ENCODE results near the gene CKS1B. TPM values are rescaled to one million over a fixed set of nuclear protein-coding genes. Genes with fewer than 3 reads are reported as not detected.
A peak's percentile ranks its signal among the peaks of the same experiment; 100 is the strongest.
"Not testable (repeated sequence)": the region's sequence is repeated elsewhere in the genome, so short reads cannot be mapped to it uniquely, and the experiment has no call there.

Gene CKS1B
- total RNA-seq, 2 experiments from 2014 or later = 151 to 162 TPM

DNA sequence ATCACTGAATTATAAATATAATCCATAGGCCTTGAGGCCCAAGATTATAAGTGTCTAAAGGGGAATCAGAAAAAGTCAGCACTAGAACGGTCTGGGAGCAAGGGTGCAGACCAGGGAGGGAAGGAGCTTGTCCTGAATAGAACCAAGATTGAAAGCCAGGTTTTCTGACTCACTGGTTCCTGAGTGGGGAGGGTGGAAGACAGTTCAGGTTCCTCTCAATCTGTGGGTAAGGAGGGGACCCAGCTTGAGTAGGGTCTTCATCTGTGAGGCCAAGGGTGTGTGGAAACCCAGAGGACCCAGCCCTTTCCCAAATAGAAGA, 19.7 kb downstream of the CKS1B start:
- Mint-ChIP-seq H3K36me3 (ENCODE audit: low read depth) (peaks cover 14% of the 10 kb centered on the region), H3K9me3 (no peaks in the 10 kb centered on the region), H3K27me3 (no peaks in the 10 kb centered on the region), H3K4me1 (peaks cover 23% of the 10 kb centered on the region), H3K27ac (no peak overlapping the region), H3K4me3 (no peak overlapping the region)
- ChIA-PET CTCF (interaction anchor here (0.9 to 11.4 kb wide), 4 partner anchors 21 to 97 kb away, joined by 4 to 139 read pairs (median 6); no protein-coding TSS in a partner anchor), POLR2A (interaction anchor here (1.0 to 13.2 kb wide), 9 partner anchors 10 to 67 kb away, joined by 3 to 203 read pairs (median 4); partner anchors contain the start of genes CKS1B, FLAD1, PBXIP1 and PMVK)
- no peak for DNase-seq

DNA sequence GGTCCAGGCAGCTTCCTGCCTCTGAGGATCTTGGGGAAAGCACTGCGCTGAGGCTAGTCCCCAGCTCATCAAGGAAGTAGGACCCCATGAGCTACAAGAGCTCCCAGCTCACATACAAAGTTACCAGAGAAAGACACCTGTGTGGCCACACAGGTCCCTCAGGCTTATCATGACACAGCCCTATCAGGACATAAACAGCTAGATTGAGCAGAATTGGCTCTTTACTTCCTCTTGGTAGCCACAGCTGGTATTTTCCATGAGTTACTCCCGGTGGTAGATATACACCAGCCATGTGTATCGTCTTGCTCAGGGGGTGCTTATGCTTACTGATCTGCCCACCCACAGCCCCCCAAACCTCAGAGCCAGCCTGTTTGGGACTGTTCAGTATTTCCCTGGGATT, 20.1 kb downstream of the CKS1B start:
- no peak overlapping the region for H3K4me3 Mint-ChIP-seq
- ChIA-PET CTCF (interaction anchor here (0.9 to 11.4 kb wide), 4 partner anchors 21 to 1486 kb away, joined by 3 to 139 read pairs (median 6); no protein-coding TSS in a partner anchor), POLR2A (interaction anchor here (1.0 to 13.2 kb wide), 8 partner anchors 10 to 67 kb away, joined by 3 to 203 read pairs (median 5); partner anchors contain the start of genes CKS1B, FLAD1 and PBXIP1)
- H3K27me3 Mint-ChIP-seq = no peaks in the 10 kb centered on the region
- H3K36me3 Mint-ChIP-seq (ENCODE audit: low read depth) = peaks cover 10% of the 10 kb centered on the region
- no peak for DNase-seq
- H3K9me3 Mint-ChIP-seq = no peaks in the 10 kb centered on the region
- peaks cover 24% of the 10 kb centered on the region for H3K4me1 Mint-ChIP-seq
- H3K27ac Mint-ChIP-seq = no peak overlapping the region

DNA sequence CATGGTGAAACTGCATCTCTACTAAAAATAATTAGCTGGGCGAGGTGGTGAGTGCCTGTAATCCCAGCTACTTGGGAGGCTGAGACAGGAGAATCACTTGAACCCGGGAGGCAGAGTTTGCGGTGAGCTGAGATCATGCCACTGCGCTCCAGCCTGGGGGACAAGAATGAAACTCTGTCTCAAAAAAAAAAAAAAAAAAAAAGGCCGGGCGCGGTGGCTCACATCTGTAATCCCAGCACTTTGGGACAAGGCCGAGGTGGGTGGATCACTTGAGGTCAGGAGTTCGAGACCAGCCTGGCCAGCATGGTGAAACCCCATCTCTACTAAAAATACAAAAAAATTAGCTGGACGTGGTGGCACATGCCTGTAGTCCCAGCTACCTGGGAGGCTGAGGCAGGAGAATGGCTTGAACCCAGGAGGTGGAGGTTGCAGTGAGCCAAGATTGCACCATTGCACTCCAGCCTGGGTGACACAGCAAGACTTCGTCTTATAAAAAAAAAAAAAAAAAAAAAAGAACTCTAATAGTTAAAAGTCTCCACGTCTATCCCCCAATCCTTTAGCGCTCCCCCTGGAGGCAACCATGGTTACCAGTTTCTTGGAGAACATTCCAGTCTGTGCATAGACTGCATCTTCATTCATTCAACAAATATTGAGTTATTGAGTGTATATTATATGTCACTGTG, 21.0 kb downstream of the CKS1B start:
- not testable (repeated sequence) for H3K4me3 Mint-ChIP-seq; DNase-seq; H3K27me3 Mint-ChIP-seq; H3K27ac Mint-ChIP-seq; H3K36me3 Mint-ChIP-seq (ENCODE audit: low read depth); H3K9me3 Mint-ChIP-seq
- peaks cover 31% of the 10 kb centered on the region for H3K4me1 Mint-ChIP-seq
- ChIA-PET CTCF (interaction anchor here (0.7 to 11.4 kb wide), 10 partner anchors 11 to 1485 kb away, joined by 3 to 139 read pairs (median 3); partner anchors contain the start of gene FLAD1), POLR2A (interaction anchor here (1.2 to 13.2 kb wide), 6 partner anchors 13 to 41 kb away, joined by 3 to 203 read pairs (median 15); partner anchors contain the start of genes CKS1B, FLAD1 and PBXIP1)

DNA sequence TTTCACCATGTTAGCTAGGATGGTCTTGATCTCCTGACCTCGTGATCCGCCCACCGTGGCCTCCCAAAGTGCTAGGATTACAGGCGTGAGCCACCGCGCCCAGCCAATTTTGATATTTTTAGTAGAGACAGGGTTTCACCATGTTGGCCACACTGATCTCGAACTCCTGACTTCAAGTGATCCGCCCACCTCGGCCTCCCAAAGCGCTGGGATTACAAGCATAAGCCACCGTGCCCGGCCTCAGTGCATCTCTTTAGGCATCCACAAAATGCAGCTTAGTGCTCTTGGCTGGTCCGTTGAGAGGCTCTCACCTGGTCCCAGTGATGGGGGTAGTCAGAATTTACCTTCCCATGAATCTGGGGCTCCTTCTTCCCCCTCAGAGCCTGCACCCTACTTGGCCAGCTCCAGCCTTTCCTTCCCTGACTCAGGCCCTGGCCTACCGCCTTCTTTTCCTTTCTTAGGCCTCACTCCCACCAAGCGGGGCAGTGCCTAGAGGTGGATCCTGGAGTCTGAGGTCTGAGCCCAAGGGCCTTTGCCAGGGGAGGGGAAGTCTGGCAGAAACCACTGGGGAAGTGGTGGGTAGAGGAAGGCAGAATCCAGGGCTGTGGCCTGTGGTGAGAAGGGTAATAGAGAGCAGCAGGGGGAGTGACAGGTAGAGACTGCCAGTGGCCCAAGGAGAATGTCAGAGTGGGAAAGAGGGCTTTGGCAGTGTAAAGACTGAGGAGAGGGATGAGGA, 22.7 kb downstream of the CKS1B start:
- POLR2A ChIA-PET = interaction anchor here (0.8 to 13.2 kb wide), 5 partner anchors 9 to 43 kb away, joined by 3 to 203 read pairs (median 7); partner anchors contain the start of genes CKS1B and FLAD1

GRCh38 chr1:154998201-154998780, 23.8 kb downstream of the CKS1B start:
- H3K36me3 Mint-ChIP-seq (ENCODE audit: low read depth) = peaks cover 4% of the 10 kb centered on the region
- no peaks in the 10 kb centered on the region for H3K27me3 Mint-ChIP-seq

More for the DNA sequence above, 22.7 kb downstream of the CKS1B start:
- peaks cover 31% of the 10 kb centered on the region for H3K4me1 Mint-ChIP-seq
- H3K27me3 Mint-ChIP-seq = no peaks in the 10 kb centered on the region
- no peaks in the 10 kb centered on the region for H3K36me3 Mint-ChIP-seq (ENCODE audit: low read depth)
- DNase-seq = no peak
- H3K4me3 Mint-ChIP-seq = no peak overlapping the region
- no peaks in the 10 kb centered on the region for H3K9me3 Mint-ChIP-seq
- H3K27ac Mint-ChIP-seq = no peak overlapping the region
- CTCF ChIA-PET = interaction anchor here (0.6 to 11.4 kb wide), 9 partner anchors 13 to 64 kb away, joined by 3 to 139 read pairs (median 6); partner anchors contain the start of genes ADAM15 and FLAD1

DNA sequence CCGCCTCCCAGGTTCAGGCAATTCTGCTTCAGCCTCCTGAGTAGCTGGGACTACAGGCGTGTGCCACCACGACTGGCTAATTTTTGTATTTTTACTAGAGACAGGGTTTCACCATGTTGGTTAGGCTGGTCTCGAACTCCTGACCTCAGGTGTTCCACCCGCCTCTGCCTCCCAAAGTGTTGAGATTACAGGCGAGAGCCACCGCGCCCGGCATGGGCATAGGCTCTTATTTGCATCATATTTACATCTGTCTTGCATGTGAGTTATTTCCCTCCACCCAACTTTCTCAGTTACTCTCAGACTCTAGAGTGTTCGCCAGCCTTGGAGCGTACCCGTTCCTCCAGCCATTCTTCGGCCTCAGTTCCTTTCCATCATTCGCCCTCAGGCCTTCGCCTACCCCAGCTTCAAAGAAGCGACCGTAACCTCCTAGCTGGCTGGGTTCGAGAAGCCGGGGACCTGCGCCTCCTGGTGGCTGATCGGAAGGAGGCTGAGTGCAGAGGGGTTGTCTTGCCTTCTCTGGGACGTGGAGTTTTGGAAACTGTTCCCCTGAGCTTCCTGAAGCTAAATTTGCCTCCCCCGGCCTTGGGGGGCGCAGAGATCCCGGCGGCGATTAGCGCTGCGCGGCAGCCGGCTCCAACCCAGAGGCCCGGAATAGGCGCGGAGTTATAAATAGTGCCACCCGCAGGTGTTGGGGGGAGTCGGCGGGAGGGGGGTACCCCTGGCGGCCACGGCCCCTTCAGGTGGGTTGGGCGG, 24.5 kb downstream of the CKS1B start:
- CTCF ChIA-PET = interaction anchor here (0.6 to 11.4 kb wide), 27 partner anchors 9 to 439 kb away, joined by 3 to 139 read pairs (median 4); partner anchors contain the start of genes ADAM15, CKS1B, FLAD1 and KRTCAP2
- POLR2A ChIA-PET = interaction anchor here (1.0 to 13.2 kb wide), 8 partner anchors 15 to 62 kb away, joined by 3 to 203 read pairs (median 10); partner anchors contain the start of genes ADAM15, CKS1B, FLAD1 and PBXIP1
- DNase-seq = peak; percentile 76
- H3K4me1 Mint-ChIP-seq = peaks cover 33% of the 10 kb centered on the region
- peak overlapping the region; percentile 85 for H3K27ac Mint-ChIP-seq
- H3K27me3 Mint-ChIP-seq = no peaks in the 10 kb centered on the region
- no peaks in the 10 kb centered on the region for H3K9me3 Mint-ChIP-seq
- peak overlapping the region; percentile 72 for H3K4me3 Mint-ChIP-seq
- H3K36me3 Mint-ChIP-seq (ENCODE audit: low read depth) = peaks cover 8% of the 10 kb centered on the region

More at GRCh38 chr1:154998201-154998780, 23.8 kb downstream of the CKS1B start:
- H3K9me3 Mint-ChIP-seq = no peaks in the 10 kb centered on the region
- no peak overlapping the region for H3K4me3 Mint-ChIP-seq
- H3K27ac Mint-ChIP-seq = peak overlapping the region; percentile 54
- no peak for DNase-seq
- peaks cover 31% of the 10 kb centered on the region for H3K4me1 Mint-ChIP-seq
- ChIA-PET POLR2A (interaction anchor here (1.0 to 13.2 kb wide), 7 partner anchors 15 to 62 kb away, joined by 5 to 203 read pairs (median 11); partner anchors contain the start of genes ADAM15, CKS1B, FLAD1 and PBXIP1), CTCF (interaction anchor here (0.6 to 11.4 kb wide), 22 partner anchors 10 to 329 kb away, joined by 3 to 139 read pairs (median 4); partner anchors contain the start of genes CKS1B, FLAD1, KRTCAP2 and PBXIP1)

GRCh38 chr1:154999571-155000410, 25.3 kb downstream of the CKS1B start:
- H3K4me1 Mint-ChIP-seq = peaks cover 40% of the 10 kb centered on the region
- DNase-seq = peak; percentile 41
- H3K4me3 Mint-ChIP-seq = peak overlapping the region; percentile 90
- CTCF ChIA-PET = interaction anchor here (0.6 to 11.4 kb wide), 22 partner anchors 8 to 440 kb away, joined by 3 to 139 read pairs (median 5); partner anchors contain the start of genes ADAM15, CKS1B, FLAD1 and KRTCAP2
- POLR2A ChIA-PET = interaction anchor here (1.0 to 13.2 kb wide), 10 partner anchors 14 to 63 kb away, joined by 3 to 203 read pairs (median 8); partner anchors contain the start of genes ADAM15, CKS1B, FLAD1 and PBXIP1
- no peaks in the 10 kb centered on the region for H3K27me3 Mint-ChIP-seq
- H3K36me3 Mint-ChIP-seq (ENCODE audit: low read depth) = peaks cover 16% of the 10 kb centered on the region
- no peaks in the 10 kb centered on the region for H3K9me3 Mint-ChIP-seq
- H3K27ac Mint-ChIP-seq = peak overlapping the region; percentile 89

DNA sequence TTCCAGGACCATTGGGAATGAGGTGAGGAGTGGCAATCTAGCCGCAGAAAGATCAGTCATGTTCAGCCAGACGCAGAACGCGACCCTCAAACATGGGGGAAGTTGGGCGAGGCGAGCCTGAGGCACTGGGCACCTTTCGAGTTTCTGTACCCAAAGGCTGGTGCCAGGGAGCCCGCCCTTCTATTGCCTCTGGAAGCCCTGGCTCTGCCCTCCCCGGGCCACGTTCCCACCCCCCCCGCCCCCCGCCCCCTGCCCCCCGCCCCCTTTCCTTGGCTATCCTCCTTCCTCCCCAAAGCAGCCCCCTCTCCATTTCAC, 25.9 kb downstream of the CKS1B start:
- POLR2A ChIA-PET = interaction anchor here (1.0 to 13.2 kb wide), 9 partner anchors 13 to 64 kb away, joined by 3 to 203 read pairs (median 10); partner anchors contain the start of genes ADAM15, CKS1B, FLAD1 and PBXIP1
- Mint-ChIP-seq H3K36me3 (ENCODE audit: low read depth) (peaks cover 16% of the 10 kb centered on the region), H3K9me3 (no peaks in the 10 kb centered on the region), H3K4me3 (peak overlapping the region; percentile 90), H3K27ac (peak overlapping the region; percentile 91), H3K27me3 (no peaks in the 10 kb centered on the region), H3K4me1 (peaks cover 44% of the 10 kb centered on the region)
- peak; percentile 39 for DNase-seq
- CTCF ChIA-PET = interaction anchor here (0.6 to 11.4 kb wide), 12 partner anchors 8 to 61 kb away, joined by 3 to 139 read pairs (median 15); partner anchors contain the start of genes CKS1B, FLAD1, PBXIP1 and PYGO2

DNA sequence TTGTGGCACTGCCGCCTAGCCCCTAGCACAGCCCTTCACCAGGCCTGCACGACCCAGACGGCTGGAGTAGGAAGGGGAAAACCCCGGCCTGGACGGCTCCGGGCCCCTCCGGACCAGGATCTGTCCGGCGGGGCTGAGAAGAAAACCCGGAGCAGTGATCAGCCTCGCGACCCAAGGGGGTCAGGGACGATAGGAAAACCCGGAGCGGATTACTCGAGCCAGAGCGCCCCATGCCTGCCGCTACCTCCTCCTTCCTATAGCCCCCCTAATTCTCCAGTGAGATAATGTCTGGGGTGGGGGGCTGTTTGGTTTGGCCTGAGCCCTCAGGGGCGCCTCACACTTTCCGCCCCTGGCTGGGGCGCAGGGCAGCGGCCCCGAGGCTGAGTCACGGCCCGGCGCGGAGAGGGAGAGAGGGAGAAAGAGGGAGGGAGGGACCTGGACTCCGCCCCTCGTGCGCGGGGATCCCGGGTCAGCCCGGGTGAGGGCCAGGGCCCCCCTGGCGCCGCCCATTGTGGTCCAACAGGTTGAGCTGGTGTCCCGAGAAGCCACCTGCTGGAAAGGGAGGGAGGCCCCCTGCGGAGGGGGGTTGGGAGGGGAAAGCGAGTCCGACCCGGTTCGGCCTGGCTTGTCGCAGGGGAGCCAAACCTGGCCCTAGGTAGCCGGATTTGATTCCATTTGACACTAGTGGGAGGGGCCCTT, 26.4 kb downstream of the CKS1B start:
- Mint-ChIP-seq H3K27ac (peak overlapping the region; percentile 91), H3K36me3 (ENCODE audit: low read depth) (peaks cover 19% of the 10 kb centered on the region), H3K4me3 (peak overlapping the region; percentile 90), H3K4me1 (peaks cover 47% of the 10 kb centered on the region), H3K27me3 (no peaks in the 10 kb centered on the region), H3K9me3 (no peaks in the 10 kb centered on the region)
- peak; percentile 86 for DNase-seq
- ChIA-PET POLR2A (interaction anchor here (1.0 to 13.2 kb wide), 8 partner anchors 13 to 45 kb away, joined by 3 to 203 read pairs (median 12); partner anchors contain the start of genes CKS1B, FLAD1, PBXIP1 and PYGO2), CTCF (interaction anchor here (0.6 to 11.4 kb wide), 9 partner anchors 7 to 441 kb away, joined by 3 to 139 read pairs (median 6); partner anchors contain the start of genes FLAD1 and PYGO2)

DNA sequence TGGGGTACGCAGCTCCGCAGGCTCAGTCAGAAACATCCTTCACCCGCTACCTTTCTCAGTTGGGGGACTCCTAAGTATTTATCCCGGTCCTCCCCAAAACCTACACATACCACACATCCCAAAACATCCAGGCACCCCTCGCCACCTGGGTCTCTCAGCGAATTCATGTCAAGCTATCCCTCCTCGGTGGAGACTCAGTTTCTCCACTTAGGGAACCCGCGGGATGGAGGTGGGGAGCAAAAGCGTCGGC, 26.9 kb downstream of the CKS1B start:
- H3K4me1 Mint-ChIP-seq = peaks cover 51% of the 10 kb centered on the region
- H3K27me3 Mint-ChIP-seq = no peaks in the 10 kb centered on the region
- H3K9me3 Mint-ChIP-seq = no peaks in the 10 kb centered on the region
- peaks cover 20% of the 10 kb centered on the region for H3K36me3 Mint-ChIP-seq (ENCODE audit: low read depth)
- peak overlapping the region; percentile 91 for H3K27ac Mint-ChIP-seq
- H3K4me3 Mint-ChIP-seq = peak overlapping the region; percentile 90
- CTCF ChIA-PET = interaction anchor here (1.0 to 11.4 kb wide), 4 partner anchors 14 to 442 kb away, joined by 3 to 139 read pairs (median 5); partner anchors contain the start of gene FLAD1
- POLR2A ChIA-PET = interaction anchor here (1.2 to 13.2 kb wide), 5 partner anchors 12 to 27 kb away, joined by 3 to 203 read pairs (median 12); partner anchors contain the start of genes CKS1B and FLAD1
- DNase-seq = no peak
